Stimulated activated CD8-positive, alpha-beta memory T cell treated with anti-CD3 and anti-CD28 coated beads, Interleukin-12 subunit alpha, Interleukin-12 subunit beta, amount 100 ng/mL, for 24 hours (primary cell): ENCODE data around the gene SLC39A7.
A peak's percentile ranks its signal among the peaks of the same experiment; 100 is the strongest.

ENCODE experiments used
- DNase-seq: peaks from one replicate; pipeline ENCODE4 v3.0.0-alpha.2; 2020; ENCODE audit errors: extremely low read depth

Gene SLC39A7

GRCh38 chr6:33236852-33237251, 36.2 kb downstream of the SLC39A7 start:
- no peak for DNase-seq

- DNase-seq: no peak
Observed at GRCh38 chr6:33237741-33238140, 37.1 kb downstream of the SLC39A7 start.

DNA sequence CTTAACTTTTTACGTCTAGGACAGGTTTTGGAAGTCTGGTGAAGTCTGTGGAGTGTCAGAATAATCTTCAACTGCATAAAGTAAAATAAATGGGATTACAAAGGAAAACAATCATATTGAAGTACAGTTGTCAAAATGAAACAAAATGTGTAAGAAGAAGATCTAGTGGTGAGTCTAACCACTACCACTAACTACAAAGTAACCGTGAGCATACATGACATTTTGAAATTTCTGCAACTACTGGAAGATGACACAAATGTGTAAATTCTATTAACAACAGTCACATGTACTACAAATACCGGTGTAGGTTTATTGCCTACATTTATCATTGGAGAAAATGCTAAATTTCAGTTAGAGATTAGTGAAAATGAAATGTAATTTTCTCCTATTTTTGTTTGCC, 41.3 kb downstream of the SLC39A7 start:
- no peak for DNase-seq

GRCh38 chr6:33243476-33243875, 42.8 kb downstream of the SLC39A7 start:
- DNase-seq: no peak

DNA sequence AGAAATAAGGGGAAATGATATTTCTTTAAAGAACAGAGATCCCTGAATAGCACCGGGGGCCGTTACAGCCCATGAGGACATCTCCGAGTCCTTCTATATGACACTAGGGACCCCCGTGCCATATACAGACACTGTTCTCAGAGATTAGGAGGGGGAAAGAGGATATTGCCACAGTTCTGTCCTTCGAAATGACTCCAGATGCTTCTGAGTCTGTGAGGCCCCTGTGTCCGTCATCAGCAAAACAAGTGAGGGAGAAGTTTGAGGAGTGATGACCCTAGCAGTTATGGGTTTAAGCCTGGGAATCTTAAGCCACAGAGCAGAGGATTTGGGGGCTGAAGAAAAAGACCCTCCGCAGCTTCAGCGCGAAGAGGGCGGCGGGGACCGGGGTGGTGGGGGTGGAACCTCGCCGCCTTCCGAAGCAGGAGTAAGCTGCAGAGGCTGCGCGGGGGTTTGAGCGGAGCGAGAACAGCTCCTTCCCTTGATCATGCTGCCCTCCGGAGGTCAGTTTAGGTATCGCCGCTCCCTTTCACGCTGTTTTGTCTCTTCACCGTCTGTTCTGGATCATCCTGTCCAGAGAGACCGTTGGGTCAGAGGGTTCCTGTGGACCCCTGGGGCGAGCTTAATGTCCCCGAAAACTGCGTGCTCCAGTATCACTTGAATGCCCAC, 47.4 kb downstream of the SLC39A7 start:
- DNase-seq: peak; percentile 78

DNA sequence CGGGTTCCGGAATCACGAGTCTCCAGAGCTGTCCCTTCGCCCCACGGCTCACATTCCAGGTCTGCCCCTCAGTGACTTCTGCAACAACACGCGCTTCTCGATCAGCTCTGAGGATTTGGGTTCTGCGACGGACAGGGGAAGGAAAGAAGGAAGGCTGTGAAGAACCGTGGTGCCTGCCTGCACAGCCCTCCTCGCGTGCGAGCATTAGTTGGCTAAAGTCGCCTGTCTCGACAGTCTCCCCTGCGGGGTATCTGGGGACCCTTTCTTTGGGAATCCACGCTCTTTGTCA, 47.9 kb downstream of the SLC39A7 start:
- no peak for DNase-seq

GRCh38 chr6:33248932-33249731, 48.5 kb downstream of the SLC39A7 start:
- DNase-seq: peak; percentile 84

DNA sequence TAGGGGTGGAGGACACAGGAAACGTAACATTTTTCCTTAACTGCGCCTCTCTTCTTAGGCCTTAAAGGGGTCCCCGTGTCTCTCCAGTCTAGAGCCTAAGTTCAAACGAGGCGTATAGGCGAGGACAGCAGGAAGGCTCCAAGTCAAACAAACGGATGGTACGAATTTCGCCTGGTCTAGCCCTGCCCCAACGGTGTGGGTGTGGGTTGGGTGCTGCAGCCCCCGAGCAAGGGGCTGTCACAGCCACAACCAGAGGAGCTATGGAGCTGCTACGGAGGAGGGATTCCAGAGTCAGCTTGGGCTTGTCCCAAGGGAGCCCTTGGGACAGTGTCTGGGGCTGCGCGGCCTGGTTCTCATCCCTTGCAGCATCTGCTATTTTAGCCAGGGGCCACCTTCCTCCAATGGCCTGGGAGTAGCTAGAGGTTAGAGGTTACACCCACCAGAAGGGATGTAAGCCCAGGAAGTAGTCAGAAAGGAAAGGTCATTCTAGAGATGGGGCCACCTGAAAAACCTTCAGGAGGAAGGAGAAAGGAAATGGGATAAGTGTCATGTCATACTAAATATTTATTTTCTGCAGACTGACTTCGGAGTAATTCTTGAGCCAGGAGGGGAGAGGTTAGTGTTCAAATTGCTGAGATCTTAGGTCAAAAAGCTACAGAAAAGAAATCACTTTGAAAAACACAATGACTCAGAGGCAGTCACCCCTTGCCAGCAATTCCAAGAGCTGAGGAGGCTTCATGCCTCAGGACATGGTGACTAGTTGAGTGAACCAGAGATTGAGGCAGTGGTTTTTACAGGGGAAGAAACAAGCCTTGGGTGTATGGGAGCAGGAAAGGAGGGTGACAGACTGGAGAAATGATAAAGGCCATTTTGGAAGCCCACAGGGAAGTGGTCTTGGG, 49.3 kb downstream of the SLC39A7 start:
- no peak for DNase-seq

DNA sequence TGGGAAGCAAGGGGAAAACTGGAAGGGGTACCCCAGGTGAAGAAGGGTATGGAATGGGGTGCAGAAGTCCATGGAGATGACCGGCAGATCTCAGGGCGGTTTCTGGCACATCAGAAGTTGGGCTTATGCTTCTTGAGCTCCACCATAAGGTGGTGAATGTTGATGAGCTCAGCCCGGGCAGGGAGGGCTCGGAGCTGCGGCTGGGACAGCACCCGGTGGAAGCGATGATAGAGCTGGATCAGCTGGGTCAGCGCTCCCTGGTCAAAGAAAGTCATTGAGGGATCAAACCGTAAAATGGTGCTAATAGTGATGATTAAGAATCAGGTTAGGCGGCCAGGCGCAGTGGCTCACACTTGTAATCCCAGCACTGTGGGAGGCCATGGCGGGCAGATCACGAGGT, 50.1 kb downstream of the SLC39A7 start:
- no peak for DNase-seq

- no peak for DNase-seq
Observed at GRCh38 chr6:33251395-33252012, 50.8 kb downstream of the SLC39A7 start.

DNA sequence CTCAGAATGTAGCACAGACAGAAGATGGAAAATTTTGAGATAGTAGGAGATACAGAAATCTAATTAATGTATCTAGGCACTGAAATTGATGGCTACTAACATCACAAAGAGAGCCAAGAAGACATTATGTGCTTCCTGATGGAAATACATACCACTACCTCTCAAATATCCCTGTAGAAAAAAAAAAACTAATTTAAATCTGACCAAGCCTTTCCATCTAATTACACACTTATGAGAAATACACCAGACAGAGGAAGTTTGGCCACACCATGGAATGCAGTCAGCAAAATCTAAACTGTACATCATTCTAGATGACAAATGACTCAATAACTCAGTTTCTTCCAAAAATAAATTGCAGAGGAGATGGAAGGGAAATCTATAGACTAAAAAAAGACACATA, 52.1 kb downstream of the SLC39A7 start:
- no peak for DNase-seq
